Activated CD4-positive, CD25-positive, alpha-beta regulatory T cell treated with anti-CD3 and anti-CD28 coated beads, Interleukin-2, amount 50 U/mL, for 16 hours (primary cell): ENCODE measurements around the gene SLC24A4.
"Not testable (repeated sequence)": the region's sequence is repeated elsewhere in the genome, so short reads cannot be mapped to it uniquely, and the experiment has no call there.

ENCODE experiments used
- DNase-seq: peaks from one replicate; pipeline ENCODE4 v3.0.0-alpha.2; 2020; ENCODE audit warnings: low read depth, low spot score

Gene SLC24A4

GRCh38 chr14:92519246-92520101, 196.5 kb downstream of the SLC24A4 start:
- DNase-seq: no peak

DNA sequence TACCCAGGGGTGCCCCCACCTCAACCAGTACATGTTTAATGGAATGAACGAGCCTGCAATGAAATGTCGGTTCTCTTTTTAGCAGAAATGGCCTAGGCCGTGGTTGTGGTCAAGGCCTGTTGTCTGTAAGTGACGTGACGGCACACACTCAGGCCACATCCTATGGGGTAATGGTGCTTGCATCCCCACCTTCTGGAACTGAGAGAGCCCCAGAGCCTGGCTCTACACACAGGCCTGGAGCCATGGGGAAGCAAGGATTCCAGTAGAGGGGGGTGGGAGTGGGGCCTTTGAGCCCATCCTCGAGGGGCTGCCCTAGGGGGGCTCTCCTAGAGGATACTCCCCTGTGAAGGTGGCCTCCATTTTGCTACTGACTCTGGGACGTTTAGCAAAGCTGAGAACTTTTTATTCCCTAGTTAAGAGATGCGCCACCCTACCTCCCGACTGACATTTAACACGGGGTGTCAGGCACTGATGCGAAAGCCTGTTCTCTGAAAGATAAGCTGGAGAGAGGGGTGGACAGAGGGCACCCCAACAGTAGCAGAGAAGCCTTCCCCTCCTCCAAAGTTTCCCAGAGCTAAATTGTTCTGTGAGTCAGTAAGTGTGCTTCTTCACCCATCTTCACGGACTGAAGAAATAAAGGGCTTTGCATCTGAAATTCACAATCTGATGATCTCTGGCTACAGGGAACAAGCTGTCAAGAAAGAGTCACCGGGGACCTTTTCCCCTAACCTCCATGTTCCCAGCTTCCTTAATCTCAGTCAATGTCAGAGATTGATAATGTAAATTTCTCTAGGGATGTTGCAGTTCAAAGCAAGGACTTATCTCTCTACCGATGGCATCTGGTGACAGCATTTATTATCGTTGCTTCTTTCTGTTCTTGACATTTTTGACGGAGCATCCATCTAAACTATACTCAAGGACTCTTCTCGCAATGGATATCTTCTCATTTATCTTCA, 197.4 kb downstream of the SLC24A4 start:
- no peak for DNase-seq

GRCh38 chr14:92521058-92521415, 198.1 kb downstream of the SLC24A4 start:
- DNase-seq: no peak

GRCh38 chr14:92523752-92524151, 200.8 kb downstream of the SLC24A4 start:
- DNase-seq: no peak

- no peak for DNase-seq
Observed at GRCh38 chr14:92524602-92525185, 201.7 kb downstream of the SLC24A4 start.

DNA sequence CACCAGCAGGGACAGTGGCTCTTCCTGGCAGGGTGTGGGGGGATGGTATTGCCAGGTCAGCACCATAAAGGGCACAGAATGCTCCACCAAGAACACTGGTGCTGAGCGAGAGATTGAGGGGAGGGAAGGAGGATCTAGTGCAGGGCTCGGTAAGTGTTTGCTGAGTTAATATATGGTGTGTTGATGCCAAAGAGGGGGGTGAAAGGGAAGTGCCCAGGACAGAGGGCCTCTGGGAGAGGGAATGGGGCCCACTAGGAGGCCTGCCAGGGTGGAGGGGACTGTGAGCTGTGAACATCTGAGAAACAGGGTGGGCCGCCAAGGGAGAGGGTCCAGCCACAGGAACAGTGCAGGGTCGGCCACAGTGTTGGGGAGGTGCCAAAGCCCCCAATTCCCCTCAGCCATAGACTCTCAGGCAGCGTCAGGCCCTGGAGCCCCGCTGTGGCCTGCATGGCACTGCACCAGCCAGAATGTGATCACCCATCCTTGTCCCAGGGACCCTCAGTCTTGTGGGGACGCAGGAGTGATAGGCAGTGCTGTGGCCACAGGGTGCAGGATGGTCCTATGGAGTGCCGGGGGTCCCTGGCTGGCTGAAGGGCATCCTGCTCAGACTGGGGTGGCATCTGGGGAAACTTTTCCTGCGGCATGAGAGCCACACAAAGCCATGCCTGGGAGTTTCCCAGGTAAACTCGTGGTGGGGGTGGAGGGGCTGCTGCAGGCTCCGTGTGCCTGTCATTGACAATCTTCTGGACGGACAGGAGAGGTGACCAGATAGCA, 202.5 kb downstream of the SLC24A4 start:
- no peak for DNase-seq

DNA sequence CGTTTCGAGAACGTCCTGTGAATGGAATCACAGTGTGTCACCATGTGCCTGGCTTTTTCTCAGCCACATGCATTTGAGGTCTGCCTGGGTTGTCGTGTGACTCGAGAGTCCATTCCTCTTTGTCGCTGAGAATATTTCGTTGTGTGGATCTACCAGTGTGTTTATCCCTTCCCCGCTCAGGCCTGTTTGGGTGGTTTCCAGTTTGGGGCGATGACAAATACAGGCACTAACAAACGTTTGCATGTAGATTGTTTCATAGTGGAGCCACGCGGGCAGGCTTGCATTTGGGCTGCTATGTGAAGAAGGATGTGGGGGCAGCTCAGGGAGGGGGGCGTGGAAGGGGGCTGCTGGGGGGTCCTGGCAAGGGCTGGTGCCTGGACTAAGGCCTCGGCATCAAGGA, 204.8 kb downstream of the SLC24A4 start:
- DNase-seq: no peak

GRCh38 chr14:92528486-92529100, 205.6 kb downstream of the SLC24A4 start:
- DNase-seq: no peak

DNA sequence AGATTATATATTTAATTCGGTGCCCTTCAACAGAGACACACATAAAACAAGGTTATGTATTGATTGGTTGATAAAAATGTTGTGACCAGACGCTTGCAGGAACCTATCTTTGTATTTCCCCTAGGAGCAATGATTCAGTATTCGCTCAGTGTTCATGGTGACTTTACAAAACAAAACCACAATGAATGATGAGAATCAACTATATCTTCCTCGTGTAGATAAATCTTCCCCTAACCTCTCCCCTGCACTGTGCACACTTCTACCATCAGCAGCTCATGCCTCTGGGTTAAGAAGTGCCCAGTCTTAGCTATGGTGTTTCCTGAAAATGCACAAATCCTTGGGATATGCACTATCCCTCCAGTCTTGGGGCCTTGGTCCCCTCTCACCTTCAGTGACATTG, 206.9 kb downstream of the SLC24A4 start:
- no peak for DNase-seq

DNA sequence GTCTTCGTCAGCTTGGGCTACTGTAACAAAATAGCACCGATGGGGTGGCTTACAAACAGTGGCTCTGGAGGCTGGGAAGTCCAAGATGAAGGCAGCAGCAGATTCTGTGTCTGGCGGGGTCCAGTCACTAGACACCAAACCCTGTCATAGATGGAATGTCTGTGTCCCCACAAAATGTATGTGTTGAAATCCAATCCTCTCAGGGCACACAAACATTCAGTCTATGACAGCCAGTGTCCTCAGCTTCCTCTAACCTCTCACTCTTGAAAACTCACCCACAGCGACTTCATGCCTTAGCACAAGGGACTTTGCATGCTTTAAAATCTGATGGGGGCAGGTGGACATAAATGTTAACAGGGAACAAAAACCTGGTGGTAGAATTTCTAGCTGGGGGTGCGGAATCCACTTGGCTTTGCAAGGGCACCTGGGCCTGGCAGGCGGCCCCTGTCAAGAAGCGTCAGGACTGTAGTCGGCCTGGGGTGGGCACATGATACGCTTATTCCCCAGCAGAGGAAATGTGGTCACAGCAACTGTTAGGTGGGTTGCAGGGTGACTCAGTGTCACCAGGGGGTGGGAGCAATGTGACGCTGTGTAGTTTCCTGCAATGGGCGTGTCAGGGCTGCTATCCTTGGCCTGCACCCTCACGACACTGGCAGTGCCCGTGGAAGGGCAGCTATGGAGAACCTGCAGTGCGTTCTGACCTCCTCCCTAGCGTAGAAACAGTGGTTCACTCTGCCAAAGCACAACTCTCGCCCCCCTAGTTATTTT, 208.3 kb downstream of the SLC24A4 start:
- no peak for DNase-seq

DNA sequence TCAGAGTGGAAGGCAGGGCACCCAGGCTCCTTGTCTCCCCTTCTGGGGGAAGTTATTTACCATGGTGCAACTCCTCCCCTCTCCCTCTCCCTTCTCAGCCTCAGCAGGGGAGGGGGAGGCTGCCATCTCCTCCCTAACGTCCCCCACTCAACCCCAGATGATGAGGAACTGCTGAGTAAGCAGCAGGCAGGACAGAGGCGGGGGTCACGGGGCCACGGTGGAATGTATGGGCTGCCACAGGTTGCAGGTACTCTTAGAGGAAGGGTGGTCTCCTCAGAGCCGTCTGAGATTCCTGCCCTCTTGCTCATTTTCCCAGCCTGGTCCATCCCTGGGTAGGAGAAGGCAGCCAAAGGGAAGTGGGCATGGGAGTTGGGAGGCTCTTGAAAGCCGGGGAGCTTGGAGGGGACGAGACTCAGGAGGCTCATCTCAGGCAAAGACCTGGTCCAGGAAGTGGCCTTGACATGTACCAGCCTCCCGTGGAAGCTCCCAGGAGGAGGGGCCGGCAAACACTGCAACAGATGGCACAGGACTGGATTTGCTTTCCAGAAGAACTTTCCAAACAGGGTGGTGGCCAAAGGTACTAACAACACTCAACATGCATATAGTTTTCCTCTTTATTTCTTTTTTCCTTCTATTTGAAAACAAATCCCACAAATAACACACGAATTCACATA, 209.7 kb downstream of the SLC24A4 start:
- no peak for DNase-seq

GRCh38 chr14:92534932-92535643, 212.1 kb downstream of the SLC24A4 start:
- DNase-seq: no peak

GRCh38 chr14:92536231-92536630, 213.3 kb downstream of the SLC24A4 start:
- DNase-seq: not testable (repeated sequence)

GRCh38 chr14:92538412-92538985, 215.5 kb downstream of the SLC24A4 start:
- DNase-seq: no peak

DNA sequence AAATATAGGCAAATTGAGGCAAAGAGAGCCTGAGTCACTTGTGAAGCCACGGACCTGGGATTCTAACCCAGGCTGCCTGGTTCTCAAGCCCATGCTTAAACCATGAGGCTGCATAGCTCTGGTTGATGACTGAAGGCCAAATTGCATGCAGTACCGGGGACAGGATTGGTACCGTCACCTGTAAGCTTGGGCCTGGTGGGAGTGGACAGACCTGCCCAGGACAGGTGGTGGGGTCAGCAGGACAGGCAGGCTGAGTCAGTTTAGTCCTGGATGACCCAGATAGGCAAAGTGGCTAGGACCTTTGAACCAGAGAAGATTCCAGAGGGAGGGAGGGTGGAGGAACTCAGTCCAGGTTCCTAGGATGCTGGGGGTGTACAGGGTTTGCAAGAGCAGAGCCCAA, 216.5 kb downstream of the SLC24A4 start:
- DNase-seq: no peak

GRCh38 chr14:92539875-92540274, 216.9 kb downstream of the SLC24A4 start:
- DNase-seq: no peak

DNA sequence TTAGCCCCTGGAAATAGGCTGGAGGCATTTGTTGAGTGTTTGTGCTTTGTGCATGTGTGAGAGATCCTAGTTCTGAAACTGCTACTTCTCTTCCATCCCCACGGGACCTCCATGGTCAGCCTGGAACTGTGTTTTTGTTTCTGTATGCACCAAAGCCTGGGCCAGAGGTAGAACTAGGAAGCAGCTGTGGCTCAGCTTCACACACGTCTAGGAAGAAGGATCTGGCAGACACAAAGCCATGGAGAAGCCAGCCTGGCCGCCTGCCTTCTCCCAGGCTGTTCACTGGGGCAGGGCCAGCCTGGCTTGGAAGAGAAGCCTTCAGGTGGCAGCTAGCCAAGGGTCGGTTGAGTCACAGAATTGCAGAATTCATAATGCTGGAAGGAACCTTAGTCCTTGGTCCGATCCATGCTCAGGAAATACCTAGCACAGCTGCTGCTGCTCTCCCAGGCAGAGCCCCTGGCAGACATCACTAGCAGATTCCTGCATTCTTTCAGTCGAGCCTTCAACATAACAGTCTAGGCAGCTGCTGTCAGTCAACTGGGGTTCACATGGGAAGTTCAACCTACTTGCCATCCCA, 217.6 kb downstream of the SLC24A4 start:
- DNase-seq: no peak
